CD4-positive, alpha-beta T cell treated with Interleukin-12 subunit alpha and Interleukin-12 subunit beta, for 1 hour (primary cell): ENCODE data around the gene MALRD1.

Experiments
- DNase-seq: peaks from one replicate; pipeline ENCODE4 v3.0.0-alpha.2; 2020

Gene MALRD1

GRCh38 chr10:19111501-19112267 lies 63.1 kb downstream of the MALRD1 start:
- no peak for DNase-seq

GRCh38 chr10:19117438-19117837 lies 68.8 kb downstream of the MALRD1 start:
- no peak for DNase-seq

- no peak for DNase-seq
Measured at GRCh38 chr10:19119191-19119590, 70.6 kb downstream of the MALRD1 start.

GRCh38 chr10:19120381-19120908 lies 71.8 kb downstream of the MALRD1 start:
- DNase-seq, result no peak

- DNase-seq, result no peak
Measured at GRCh38 chr10:19133992-19134391, 85.4 kb downstream of the MALRD1 start.

- DNase-seq, result no peak
Measured at GRCh38 chr10:19142967-19143366, 94.4 kb downstream of the MALRD1 start.

- no peak for DNase-seq
Measured at GRCh38 chr10:19144206-19144605, 95.6 kb downstream of the MALRD1 start.

GRCh38 chr10:19154375-19154774 lies 105.8 kb downstream of the MALRD1 start:
- no peak for DNase-seq

GRCh38 chr10:19158358-19158757 lies 109.8 kb downstream of the MALRD1 start:
- no peak for DNase-seq

- no peak for DNase-seq
Measured at GRCh38 chr10:19158870-19159269, 110.3 kb downstream of the MALRD1 start.

GRCh38 chr10:19164461-19164860 lies 115.9 kb downstream of the MALRD1 start:
- DNase-seq, result no peak

- no peak for DNase-seq
Measured at GRCh38 chr10:19168584-19168983, 120.0 kb downstream of the MALRD1 start.

GRCh38 chr10:19169041-19169440 lies 120.4 kb downstream of the MALRD1 start:
- no peak for DNase-seq

- no peak for DNase-seq
Measured at GRCh38 chr10:19169684-19170083, 121.1 kb downstream of the MALRD1 start.

GRCh38 chr10:19178675-19179074 lies 130.1 kb downstream of the MALRD1 start:
- no peak for DNase-seq

- no peak for DNase-seq
Measured at GRCh38 chr10:19184891-19185290, 136.3 kb downstream of the MALRD1 start.

- DNase-seq, result no peak
Measured at GRCh38 chr10:19194866-19195265, 146.3 kb downstream of the MALRD1 start.

GRCh38 chr10:19195698-19196097 lies 147.1 kb downstream of the MALRD1 start:
- no peak for DNase-seq

- DNase-seq, result no peak
Measured at GRCh38 chr10:19200211-19200610, 151.6 kb downstream of the MALRD1 start.

- no peak for DNase-seq
Measured at GRCh38 chr10:19204246-19204917, 155.8 kb downstream of the MALRD1 start.

- no peak for DNase-seq
Measured at GRCh38 chr10:19209319-19209718, 160.7 kb downstream of the MALRD1 start.

GRCh38 chr10:19212590-19212989 lies 164.0 kb downstream of the MALRD1 start:
- no peak for DNase-seq

- DNase-seq, result no peak
Measured at GRCh38 chr10:19221216-19221615, 172.6 kb downstream of the MALRD1 start.

GRCh38 chr10:19226025-19226424 lies 177.4 kb downstream of the MALRD1 start:
- no peak for DNase-seq
